NCI-H2107 treated with DMSO at 0.1 percent for 48 hours (cell line): Measurements from ENCODE around the gene MSI2.

Experiments
- DNase-seq: peaks from one replicate; lab custom pipeline; 2025; ENCODE audit not compliant: unreplicated experiment; lab: John Stamatoyannopoulos, UW

The MSI2 gene

GRCh38 chr17:57269052-57269451 lies 12.7 kb downstream of the MSI2 start:
- no peak for DNase-seq

- no peak for DNase-seq
These were observed 13.4 kb downstream of the MSI2 start for GRCh38 chr17:57269598-57270255.

- DNase-seq: no peak
These were observed 14.5 kb downstream of the MSI2 start for GRCh38 chr17:57270801-57271245.

GRCh38 chr17:57271821-57272220 lies 15.5 kb downstream of the MSI2 start:
- DNase-seq: no peak

GRCh38 chr17:57273490-57273889 lies 17.2 kb downstream of the MSI2 start:
- DNase-seq: no peak

GRCh38 chr17:57274162-57274561 lies 17.8 kb downstream of the MSI2 start:
- no peak for DNase-seq

GRCh38 chr17:57275071-57275764 lies 18.9 kb downstream of the MSI2 start:
- no peak for DNase-seq

- no peak for DNase-seq
These were observed 20.3 kb downstream of the MSI2 start for GRCh38 chr17:57276621-57277020.

GRCh38 chr17:57277923-57278604 lies 21.7 kb downstream of the MSI2 start:
- DNase-seq: no peak

- no peak for DNase-seq
These were observed 22.5 kb downstream of the MSI2 start for GRCh38 chr17:57278740-57279387.

GRCh38 chr17:57279432-57279831 lies 23.1 kb downstream of the MSI2 start:
- DNase-seq: no peak

GRCh38 chr17:57281887-57282286 lies 25.6 kb downstream of the MSI2 start:
- DNase-seq: no peak

- DNase-seq: no peak
These were observed 26.0 kb downstream of the MSI2 start for GRCh38 chr17:57282296-57282695.

GRCh38 chr17:57283203-57283971 lies 27.1 kb downstream of the MSI2 start:
- DNase-seq: no peak

- DNase-seq: no peak
These were observed 28.3 kb downstream of the MSI2 start for GRCh38 chr17:57284583-57284982.

- DNase-seq: no peak
These were observed 28.8 kb downstream of the MSI2 start for GRCh38 chr17:57284984-57285646.

GRCh38 chr17:57285701-57286100 lies 29.4 kb downstream of the MSI2 start:
- no peak for DNase-seq

- DNase-seq: no peak
These were observed 30.2 kb downstream of the MSI2 start for GRCh38 chr17:57286399-57287105.

GRCh38 chr17:57288040-57288772 lies 31.9 kb downstream of the MSI2 start:
- no peak for DNase-seq
